ENCODE results near the gene QPRT.

GRCh38 chr16:29683543-29684090 lies 4.6 kb downstream of the QPRT start:
- TF ChIP-seq CTCF (IDR thresholded peaks at IDR 0.05; ENCODE audit: insufficient read depth, low read depth, low read length) (no peak), EZH2 (IDR thresholded peaks at IDR 0.05; ENCODE audit: insufficient read depth, low read length) (no peak)
